NCI-H187 (cell line): ENCODE data around the gene ADAMTS14.
"Not testable (repeated sequence)": the region's sequence is repeated elsewhere in the genome, so short reads cannot be mapped to it uniquely, and the experiment has no call there.

Experiments
- DNase-seq, 2 experiments: peaks; one replicate each; lab custom pipeline; 2025; lab: John Stamatoyannopoulos, UW

Gene ADAMTS14

DNA sequence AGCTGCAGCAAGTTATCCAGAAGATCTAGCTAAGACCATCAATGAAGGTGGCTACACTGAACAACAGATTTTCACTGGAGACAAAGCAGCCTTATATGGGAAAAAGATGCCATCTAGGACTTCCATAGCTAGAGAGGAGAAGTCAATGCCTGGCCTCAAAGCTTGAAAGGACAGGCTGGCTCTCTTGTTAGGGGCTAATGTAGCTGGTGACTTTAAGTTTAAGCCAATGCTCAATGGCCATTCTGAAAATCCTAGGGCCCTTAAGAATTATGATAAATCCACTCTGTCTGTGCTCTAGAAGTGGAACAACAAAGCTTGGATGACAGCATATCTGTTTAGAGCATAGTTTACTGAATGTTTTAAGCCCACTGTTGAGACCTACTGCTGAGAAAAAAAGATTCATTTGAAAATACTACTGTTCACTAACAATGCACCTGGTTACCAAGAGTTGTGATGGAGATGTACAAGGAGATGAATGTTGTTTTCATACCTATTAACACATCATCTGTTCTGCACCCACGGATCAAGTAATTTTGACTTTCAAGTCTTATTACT is 13.6 kb upstream of the ADAMTS14 start:
- DNase-seq: no peak

DNA sequence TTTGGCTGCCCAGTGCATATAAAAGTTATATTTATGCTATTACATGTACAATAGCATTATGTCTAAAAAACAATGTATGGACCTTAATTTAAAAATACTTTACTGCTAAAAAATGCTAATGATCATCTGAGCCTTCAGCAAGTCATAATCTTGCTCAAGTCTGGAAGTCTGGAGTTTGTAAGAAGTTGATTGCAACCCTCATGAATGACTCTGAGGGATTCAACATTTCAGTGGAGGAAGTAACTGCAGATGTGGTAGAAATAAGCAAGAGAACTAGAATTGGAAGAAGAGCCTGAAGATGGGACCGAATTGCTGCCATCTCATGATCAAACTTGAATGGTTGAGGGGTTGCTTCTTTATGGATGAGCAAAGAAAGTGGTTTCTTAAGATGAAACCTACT is 13.0 kb upstream of the ADAMTS14 start:
- DNase-seq: no peak

DNA sequence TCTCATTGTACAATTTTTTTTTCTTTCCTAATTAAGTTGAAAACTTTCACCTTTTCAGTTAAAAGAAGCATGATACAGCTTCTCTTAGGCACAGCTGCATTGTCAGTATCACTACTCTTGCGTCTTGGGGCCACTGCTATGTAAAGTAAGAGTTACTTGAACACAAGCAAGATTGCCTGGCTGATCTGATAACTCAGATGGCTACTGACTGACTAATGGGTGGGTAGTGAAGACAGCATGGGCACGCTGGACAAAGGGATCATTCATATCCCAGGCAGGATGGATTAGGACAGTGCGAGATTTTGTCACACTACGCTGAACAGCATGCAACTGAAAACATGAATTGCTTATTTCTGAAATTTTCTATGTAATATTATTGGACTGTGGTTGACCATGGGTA is 11.6 kb upstream of the ADAMTS14 start:
- DNase-seq: no peak

DNA sequence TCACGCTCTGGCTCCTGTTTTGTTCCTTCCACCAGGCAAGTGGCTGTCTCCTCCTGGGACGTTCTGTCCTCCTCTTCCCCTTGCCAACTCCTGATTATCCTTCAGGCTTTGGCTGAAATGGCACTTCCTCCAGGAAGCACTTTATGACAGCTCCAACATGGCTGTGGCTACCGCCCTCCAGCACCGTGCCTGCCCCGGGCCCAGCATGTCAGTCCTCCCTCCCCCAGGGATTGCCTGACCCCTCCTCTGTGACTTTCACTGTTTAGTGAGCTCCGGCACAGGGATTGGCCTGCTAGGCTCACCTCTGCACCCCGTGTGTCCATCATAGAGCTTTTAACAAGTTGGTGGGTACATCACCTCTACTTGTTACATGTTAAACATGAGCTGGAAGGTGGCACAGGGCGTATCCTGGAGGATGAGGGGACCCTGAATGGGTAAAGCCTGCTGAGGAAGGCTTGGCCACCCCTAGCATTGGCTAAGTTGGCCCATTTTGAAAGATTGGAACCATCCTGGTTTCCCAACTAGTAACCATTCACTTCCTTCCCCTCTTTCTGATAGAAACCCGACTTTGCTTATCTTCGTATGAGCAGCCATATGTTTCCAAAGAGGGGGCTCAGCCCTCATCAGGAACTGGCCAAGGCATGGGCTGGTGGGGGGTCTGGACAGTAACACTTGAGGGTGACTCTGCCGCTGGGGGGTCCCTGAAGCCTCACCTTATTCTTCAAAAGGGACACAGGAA is 10.5 kb upstream of the ADAMTS14 start:
- no peak for DNase-seq

DNA sequence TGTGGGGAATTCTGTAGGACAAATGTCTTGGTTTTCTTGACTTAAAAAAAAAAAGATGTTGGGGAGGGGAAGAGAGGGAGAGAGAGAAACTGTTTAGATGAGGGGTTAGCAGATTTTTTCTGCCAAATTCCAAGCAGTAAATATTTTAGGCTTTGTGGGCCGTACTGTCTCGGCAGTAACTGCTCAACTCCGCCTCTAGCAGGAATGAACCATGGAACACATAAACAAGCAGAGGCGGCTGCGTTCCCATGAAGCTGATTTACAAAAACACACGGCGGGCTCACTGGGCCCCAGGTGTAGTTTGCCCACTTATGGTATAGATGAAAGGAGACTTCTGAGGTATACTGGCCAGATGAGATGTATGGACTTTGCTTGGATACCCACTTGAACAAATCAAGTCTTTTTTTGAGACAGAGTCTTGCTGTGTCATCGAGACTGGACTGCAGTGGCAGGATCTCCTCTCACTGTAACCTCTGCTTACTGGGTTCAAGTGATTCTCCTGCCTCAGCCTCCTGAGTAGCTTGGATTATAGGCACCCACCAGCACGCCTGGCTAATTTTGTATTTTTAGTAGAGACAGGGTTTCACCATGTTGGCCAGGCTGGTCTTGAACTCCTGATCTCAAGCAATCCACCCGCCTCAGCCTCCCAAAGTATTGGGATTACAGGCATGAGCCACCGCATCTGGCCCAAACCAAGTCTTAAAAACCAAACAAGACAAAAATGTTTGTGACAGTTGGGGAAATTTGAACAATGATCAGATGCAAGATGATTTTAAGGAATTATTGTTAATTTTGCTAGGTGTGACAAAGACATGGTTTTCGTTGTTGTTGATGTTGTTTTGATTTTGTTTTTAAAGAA is 9.7 kb upstream of the ADAMTS14 start:
- no peak for DNase-seq

DNA sequence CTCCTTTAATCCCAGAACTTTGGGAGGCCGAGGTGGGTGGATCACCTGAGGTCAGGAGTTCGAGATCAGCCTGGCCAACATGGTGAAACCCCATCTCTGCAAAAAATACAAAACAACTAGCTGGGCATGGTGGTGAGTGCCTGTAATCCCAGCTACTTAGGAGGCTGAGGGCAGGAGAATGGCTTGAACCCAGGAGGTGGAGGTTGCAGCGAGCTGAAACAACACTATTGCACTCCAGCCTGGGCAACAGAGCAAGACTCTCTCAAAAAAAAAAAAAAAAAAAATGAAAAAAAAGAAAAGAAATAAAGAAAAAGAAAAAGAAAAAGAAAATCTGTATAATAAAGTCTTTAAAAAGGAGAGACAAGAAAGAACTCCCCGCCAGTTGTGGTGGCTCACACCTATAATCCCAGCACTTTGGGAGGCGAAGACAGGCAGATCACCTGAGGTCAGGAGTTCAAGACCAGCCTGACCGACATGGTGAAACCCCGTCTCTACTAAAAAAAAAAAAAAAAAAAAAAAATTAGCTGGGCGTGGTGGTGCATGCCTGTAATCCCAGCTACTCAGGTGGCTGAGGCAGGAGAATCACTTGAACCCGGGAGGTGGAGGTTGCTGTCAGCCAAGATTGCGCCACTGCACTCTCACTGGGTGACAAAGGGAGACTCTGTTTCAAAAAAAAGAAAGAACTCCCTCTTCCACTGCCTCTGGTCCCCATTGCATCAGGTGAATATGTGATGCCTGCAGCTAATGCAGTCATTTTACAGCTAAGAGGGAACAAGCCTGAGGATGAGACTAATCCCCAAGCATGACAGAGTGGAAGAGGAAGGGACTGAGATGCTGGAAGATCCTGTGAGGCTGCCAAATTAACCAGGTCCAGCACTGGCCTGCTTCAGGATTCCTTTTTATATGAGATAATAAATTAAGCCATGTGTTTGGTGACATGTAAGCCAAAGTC is 8.6 kb upstream of the ADAMTS14 start:
- DNase-seq: not testable (repeated sequence)

DNA sequence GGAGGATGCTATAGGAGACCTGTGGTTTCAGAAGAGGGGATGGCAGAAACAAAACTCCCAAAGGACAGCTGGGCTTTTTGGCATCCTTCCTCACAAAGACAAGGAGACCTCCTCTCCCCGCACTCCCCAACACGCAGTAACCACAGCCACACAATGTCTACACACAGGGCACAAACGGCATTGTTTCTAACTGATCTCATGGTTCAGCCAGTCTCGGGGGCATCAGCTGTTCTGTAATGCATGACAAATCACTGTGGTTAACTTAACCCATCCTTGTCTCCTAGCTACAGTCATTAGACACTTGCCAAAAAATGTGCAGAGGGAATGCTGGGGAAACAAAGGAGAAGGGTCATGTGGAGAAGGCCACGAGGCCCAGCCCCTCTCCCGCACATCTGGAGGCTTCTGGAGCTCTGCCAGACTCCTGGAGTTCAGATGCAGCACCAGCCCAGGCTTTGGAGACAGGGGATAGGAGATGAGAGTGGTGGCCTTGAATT is 7.6 kb upstream of the ADAMTS14 start:
- no peak for DNase-seq

DNA sequence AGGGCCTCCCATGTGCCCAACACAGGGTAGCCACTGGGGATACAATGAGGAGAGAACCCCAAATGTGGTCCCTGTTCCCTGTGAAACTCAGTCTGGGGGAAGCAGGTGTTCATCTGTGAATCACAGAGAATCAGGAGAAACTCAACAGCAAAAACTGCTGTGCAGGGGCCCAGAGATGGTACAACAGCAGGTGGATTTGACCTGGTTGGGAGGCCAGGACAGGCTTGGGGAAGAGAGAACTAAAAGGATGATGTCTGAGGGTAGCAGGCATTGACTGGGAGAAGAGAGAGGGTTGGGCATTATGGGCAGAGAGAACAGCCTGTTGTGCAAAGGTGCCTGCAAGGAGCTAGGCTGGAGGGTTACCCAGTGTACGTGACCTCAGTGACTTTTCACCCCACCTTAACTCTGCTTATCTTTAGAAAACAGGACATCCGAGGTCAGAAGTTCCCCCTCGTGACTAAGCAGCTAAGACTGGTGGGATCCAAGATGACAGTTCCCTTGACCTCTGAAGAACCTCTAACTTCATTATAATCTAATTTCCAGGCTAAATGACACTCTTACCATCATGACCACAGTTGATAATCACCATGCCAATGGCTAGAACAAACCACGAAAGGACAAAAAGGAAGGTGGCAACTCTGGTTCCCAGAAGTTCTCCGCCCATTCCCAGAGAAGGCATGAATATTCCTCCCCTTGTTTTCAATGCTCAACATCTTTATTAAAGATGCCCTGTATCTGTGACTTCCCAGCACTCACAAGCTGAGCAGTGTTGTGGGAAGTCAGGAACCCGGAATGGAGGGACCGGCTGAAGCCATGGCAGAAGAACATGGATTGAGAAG is 5.1 kb upstream of the ADAMTS14 start:
- DNase-seq: no peak

DNA sequence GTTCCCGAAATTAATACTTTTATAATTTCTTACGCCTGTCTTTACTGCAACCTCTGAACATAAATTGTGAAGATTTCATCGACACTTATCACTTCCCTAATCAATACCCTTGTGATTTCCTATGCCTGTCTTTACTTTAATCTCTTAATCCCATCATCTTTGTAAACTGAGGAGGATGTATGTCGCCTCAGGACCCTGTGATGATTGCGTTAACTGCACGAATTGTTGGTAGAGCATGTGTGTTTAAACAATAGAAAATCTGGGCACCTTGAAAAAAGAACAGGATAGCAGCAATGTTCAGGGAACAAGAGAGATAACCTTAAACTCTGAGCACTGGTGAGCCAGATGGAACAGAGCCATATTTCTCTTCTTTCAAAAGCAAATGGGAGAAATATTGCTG is 4.5 kb upstream of the ADAMTS14 start:
- not testable (repeated sequence) for DNase-seq

DNA sequence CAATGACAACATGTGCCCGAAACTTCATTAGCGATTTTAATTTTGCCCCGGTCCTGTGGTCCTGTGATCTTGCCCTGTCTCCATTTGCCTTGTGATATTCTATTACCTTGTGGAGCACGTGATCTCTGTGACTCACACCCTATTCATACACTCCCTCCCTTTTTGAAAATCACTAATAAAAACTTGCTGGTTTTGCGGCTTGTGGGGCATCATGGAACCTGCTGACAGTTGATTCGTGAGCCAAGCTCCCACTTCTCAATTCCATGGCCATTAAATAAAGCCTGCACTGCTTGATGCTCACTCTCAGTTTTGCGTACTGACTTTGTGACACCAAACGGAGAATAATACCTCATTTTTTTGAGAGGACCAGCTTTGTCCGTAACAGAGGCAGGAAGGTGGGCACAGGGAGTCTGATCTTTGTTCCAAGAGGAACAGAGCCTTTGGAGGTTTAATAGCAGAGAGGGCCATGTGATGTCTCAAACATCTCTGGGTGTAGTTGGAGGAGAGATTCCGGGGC is 3.8 kb upstream of the ADAMTS14 start:
- no peak for DNase-seq

DNA sequence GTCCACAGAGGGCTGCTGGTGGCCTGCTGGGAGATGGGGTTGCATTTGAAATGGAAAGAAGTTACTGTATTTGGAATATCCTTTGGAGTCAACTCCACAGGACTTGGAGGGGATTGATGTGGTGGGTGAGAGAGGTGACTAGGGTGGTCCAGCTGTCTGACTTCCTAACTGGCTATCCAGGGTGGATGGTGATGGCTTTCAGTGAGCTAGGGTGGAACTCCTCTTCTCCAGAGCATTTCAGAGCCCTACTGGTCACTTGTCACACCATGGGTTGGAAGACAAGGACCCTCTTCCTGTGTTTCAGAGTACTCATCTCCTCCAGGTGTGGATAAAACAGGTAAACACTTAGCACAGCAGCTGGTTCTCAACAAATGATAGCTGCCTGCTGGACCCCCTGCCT is 3.3 kb upstream of the ADAMTS14 start:
- no peak for DNase-seq

DNA sequence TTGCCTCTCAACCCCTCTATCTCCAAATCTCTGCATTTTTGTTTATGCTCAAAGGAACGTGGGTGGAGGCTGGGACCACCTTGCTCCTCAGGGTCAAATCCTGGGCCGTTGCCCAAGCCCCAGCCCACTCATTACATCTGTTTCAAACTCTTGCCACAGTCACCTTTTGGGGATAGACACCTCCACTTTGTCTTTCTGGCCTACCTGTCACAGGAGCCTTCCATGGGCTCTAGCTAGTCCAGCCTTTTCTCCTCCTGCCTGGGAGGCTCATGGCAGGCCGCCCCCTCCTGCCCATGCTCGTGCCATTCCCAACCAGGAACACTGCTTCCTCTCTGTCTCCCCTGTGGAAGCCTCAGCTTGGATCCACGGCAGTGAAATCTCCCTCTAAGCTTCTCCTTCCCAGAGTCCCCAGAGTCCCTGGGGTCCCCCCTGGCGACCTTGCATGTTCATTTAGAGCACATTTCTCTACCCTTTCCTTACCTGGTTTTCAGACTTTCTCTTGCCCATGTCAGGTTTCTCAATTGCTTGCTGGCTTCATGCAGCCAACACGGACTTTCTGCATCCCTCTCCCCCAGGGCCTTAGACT is 2.5 kb upstream of the ADAMTS14 start:
- DNase-seq: no peak

DNA sequence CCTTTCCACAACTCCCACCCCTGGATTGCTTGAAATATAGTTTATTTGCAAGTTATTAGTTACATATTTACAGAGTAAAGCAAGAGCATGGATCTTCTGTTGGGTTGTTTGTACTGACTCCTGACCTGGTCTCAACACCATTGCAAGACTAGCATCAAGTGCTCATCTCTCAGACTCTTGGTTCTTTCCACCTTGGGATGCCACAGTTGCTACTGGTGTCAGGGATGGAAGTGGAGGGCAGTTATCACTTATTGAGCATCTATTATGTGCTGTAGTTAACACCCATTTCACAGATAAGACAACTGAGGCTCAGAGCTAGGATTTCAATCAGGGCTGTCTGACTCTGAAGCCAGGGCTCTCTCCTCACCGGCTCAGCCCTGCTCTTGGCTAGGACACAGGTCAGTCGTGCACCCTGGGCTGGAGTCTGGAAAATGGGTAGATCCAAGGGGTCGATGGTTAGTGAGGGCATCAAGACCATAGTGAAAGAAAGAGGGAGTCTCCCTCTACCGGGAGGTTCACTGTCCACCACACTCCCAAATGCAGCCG is 614 bp upstream of the ADAMTS14 start:
- no peak for DNase-seq

DNA sequence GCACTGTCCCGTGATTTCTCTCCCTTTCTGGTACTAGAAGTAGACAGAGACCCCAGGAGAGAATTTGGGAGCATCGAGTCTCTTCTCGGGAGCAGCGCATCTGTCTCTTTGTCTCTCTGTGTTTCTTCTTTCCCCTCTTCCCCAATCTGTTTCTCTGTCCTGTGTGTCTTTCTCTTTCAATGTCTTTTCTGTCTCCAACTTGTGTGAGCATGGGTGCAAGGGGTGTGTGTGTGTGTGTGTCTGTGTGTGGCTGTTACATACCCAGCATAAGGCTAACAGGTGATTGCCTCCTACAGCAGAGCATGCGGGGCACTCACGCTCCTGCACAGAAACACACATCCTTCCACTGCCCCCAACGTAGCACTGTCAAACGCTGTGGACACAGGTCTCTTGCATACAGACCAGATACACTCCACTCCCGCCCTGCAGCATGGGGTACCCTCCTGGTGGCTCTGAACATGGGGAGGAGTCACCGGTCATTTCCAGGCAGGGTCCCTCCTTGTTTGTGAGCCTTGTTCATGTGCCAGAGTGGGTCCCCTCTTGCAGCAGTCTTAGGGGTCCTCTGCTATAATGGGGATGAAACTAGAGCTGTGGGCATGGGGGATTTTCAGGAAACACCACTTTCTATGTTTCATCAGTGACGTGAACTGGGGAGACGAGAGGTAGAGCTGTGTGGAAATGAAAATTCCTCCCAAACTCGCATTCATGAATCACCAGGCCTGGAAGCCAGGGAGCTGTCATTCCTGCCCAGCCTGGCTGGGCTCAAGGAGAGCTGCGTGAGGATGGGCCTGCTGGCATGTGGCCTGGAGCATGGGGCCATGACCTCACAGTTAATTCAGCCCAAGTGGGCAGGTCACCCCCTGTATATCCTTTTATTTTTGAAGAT is 980 bp downstream of the ADAMTS14 start:
- DNase-seq: no peak

DNA sequence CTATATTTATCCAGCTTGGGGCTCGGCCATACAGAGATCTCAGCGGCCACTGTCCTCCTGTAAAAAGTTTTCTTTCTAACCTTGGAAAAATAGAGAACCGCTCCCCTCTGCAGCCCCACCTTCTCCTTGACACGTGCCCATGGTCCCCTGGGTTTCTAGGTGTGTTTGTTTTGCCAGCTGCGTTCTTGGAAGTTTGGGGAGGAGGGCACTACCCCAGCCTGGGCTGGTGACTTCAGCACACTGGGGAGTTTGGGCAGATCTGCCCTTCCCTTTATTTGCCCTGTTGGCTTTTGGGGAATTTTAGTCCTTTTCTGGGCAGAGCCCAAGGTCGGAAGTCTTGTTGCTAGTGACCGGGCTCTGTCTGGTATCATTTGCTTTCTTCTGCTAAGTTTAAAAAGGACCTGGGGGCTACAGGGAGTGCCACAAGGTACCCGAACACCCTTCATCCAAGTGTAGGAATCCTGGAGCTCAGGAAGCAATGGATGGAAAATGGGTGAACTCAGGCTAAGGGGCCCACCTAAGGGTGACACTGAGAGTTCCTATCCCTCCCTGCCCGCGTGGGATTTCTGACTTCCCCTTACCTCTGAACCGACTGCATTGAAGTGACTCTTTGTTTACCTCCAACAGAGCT is 1.7 kb downstream of the ADAMTS14 start:
- DNase-seq: no peak

DNA sequence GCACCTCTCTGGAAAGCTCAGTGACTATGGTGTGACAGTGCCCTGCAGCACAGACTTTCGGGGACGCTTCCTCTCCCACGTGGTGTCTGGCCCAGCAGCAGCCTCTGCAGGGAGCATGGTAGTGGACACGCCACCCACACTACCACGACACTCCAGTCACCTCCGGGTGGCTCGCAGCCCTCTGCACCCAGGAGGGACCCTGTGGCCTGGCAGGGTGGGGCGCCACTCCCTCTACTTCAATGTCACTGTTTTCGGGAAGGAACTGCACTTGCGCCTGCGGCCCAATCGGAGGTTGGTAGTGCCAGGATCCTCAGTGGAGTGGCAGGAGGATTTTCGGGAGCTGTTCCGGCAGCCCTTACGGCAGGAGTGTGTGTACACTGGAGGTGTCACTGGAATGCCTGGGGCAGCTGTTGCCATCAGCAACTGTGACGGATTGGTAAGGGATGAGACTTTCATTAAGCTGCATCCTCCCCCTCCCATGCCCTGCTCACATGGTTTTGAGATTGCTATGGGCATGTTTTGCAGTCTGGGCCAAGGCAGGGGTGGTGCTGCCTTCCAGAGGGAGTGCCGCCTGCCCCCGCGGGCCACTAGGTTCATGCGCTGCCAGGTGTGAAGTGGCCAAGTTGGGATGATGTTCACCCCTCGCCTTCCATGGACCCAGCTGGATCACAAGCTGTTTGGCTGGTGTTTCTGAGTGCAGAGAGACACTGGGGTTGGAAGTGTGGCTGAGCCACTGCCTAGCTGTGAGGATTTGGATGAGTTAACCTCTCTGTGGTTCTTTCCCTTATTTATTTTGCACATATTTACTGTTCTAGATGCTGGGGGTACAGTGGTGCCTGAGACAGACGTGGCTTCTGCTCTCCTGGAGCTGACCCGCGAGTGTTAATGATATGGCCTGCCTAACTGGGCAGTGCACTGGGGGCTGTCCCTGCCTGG is 2.5 kb downstream of the ADAMTS14 start:
- DNase-seq: no peak

DNA sequence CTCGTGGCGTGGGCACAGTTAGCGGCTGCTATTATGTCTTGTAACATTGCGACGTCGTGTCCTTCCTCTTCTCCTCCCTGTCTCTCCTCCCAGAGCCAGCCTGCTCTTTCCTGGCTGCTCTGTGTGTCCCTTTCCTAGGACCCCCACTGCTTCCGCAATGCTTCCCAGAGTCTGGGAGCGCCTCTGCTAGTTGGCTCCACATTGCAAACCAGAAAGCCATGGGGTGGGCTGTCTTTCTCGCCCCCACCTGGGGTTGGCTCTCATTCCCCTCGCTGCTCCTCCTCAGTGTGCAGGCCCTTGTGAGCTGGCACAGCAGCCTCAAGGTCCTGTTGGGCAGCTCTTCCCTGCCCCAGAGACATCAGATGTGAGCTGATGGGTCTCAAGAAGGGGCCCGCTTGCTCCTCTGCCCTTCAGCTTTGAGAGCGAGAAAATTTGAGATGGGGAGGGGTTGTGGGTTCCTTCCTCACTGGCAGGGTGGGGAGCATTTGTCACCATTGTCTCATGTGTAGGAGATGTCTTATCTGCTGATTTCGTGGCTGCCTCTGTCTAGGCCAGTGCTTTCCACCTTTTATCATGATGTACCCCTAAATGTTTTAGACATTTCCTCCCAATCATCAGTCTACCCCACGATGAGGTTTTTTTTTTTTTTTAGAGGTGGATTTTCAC is 3.3 kb downstream of the ADAMTS14 start:
- DNase-seq: no peak
